ENCODE data around the gene APOL2. TPM values are rescaled to one million over a fixed set of nuclear protein-coding genes. Genes with fewer than 3 reads are reported as not detected.
"Not testable (repeated sequence)": the region's sequence is repeated elsewhere in the genome, so short reads cannot be mapped to it uniquely, and the experiment has no call there.

The APOL2 gene
- polyA plus RNA-seq, 1 donor (not counting 4 experiments of a cell fraction or from before 2014, with no cell fraction given): 8.9 TPM

- H3K79me2 ChIP-seq (ENCODE audit: control insufficient read depth, insufficient read depth, low read length): no peaks in the 10 kb centered on the region
- TF ChIP-seq, protein P1, sequence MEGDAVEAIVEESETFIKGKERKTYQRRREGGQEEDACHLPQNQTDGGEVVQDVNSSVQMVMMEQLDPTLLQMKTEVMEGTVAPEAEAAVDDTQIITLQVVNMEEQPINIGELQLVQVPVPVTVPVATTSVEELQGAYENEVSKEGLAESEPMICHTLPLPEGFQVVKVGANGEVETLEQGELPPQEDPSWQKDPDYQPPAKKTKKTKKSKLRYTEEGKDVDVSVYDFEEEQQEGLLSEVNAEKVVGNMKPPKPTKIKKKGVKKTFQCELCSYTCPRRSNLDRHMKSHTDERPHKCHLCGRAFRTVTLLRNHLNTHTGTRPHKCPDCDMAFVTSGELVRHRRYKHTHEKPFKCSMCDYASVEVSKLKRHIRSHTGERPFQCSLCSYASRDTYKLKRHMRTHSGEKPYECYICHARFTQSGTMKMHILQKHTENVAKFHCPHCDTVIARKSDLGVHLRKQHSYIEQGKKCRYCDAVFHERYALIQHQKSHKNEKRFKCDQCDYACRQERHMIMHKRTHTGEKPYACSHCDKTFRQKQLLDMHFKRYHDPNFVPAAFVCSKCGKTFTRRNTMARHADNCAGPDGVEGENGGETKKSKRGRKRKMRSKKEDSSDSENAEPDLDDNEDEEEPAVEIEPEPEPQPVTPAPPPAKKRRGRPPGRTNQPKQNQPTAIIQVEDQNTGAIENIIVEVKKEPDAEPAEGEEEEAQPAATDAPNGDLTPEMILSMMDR (optimal IDR thresholded peaks at IDR 0.05 in 1 of 3, IDR thresholded peaks at IDR 0.05 in 1 of 3, conservative IDR thresholded peaks at IDR 0.05 in 1 of 3; ENCODE audit: extremely low read depth in 1 of 3, insufficient read depth in 2 of 3, low read length in 3 of 3): no peak
- no peak for TF ChIP-seq EZH2 (IDR thresholded peaks at IDR 0.05; ENCODE audit: low read length)
- H2AFZ ChIP-seq (ENCODE audit: control insufficient read depth, low read length): no peak overlapping the region
- H3K4me3 ChIP-seq (ENCODE audit: control insufficient read depth in 2 of 3, extremely low read depth in 1 of 3, insufficient read depth in 2 of 3, low read depth in 1 of 3, low read length in 3 of 3): no peak overlapping the region
- H3K4me2 ChIP-seq (ENCODE audit: control insufficient read depth, extremely low read depth, insufficient read depth, low read depth, low read length): no peak overlapping the region
- no peaks in the 10 kb centered on the region for H3K4me1 ChIP-seq (ENCODE audit: control insufficient read depth, extremely low read depth, insufficient read depth, low read length)
- no peak overlapping the region for H3K9ac ChIP-seq (ENCODE audit: control insufficient read depth, extremely low read depth, insufficient read depth, low read length)
- no peaks in the 10 kb centered on the region for H3K27me3 ChIP-seq (ENCODE audit: control insufficient read depth, extremely low read depth, insufficient read depth, low read length)
- dilution Hi-C loops (cut with MboI; ENCODE audit: extremely low pct_ligation_motif_present, low sequenced_read_pairs): no loop called here
- H4K20me1 ChIP-seq (ENCODE audit: control insufficient read depth, extremely low read depth, insufficient read depth, low read length): no peaks in the 10 kb centered on the region
- no peak overlapping the region for H3K27ac ChIP-seq (ENCODE audit: control insufficient read depth, insufficient read depth, low read length)
- no peak for DNase-seq (ENCODE audit: low read depth, low spot score)
- no peaks in the 10 kb centered on the region for H3K36me3 ChIP-seq (ENCODE audit: control insufficient read depth in 2 of 2, extremely low read depth in 1 of 2, insufficient read depth in 2 of 2, low read length in 2 of 2)
- no peak for FAIRE-seq
- H3K9me1 ChIP-seq (ENCODE audit: control insufficient read depth, extremely low read depth, insufficient read depth, low read length): no peaks in the 10 kb centered on the region
- H3K9me3 ChIP-seq (ENCODE audit: control insufficient read depth, low read depth, low read length): no peaks in the 10 kb centered on the region
Measured at GRCh38 chr22:36256478-36256877, 17.2 kb upstream of the APOL2 start.

DNA sequence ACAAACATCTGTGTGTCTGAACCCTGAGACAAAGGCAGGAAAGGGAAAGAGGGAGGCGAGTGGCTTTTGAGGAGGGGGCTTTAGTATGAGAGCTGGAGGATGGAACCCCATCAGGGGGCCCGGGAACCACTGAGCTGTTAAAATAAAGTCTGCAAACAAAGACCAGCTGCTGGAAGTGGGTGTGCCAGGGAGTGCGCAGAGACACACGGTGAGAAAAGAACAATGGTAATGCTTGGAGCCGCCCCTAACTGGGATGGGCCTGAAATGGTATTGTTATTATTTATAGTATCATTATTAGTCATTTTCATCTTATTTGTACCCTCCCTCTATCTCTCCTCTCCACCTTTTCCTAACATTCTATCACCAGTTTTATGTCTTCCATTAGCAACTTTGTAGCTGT, 16.2 kb upstream of the APOL2 start:
- H3K4me1 ChIP-seq (ENCODE audit: control insufficient read depth, extremely low read depth, insufficient read depth, low read length); H3K4me2 ChIP-seq (ENCODE audit: control insufficient read depth, extremely low read depth, insufficient read depth, low read depth, low read length); H3K9ac ChIP-seq (ENCODE audit: control insufficient read depth, extremely low read depth, insufficient read depth, low read length); H3K36me3 ChIP-seq (ENCODE audit: control insufficient read depth in 2 of 2, extremely low read depth in 1 of 2, insufficient read depth in 2 of 2, low read length in 2 of 2); DNase-seq (ENCODE audit: low read depth, low spot score); H3K79me2 ChIP-seq (ENCODE audit: control insufficient read depth, insufficient read depth, low read length); H2AFZ ChIP-seq (ENCODE audit: control insufficient read depth, low read length); dilution Hi-C loops (cut with MboI; ENCODE audit: extremely low pct_ligation_motif_present, low sequenced_read_pairs); H3K27ac ChIP-seq (ENCODE audit: control insufficient read depth, insufficient read depth, low read length); H3K9me1 ChIP-seq (ENCODE audit: control insufficient read depth, extremely low read depth, insufficient read depth, low read length); H3K4me3 ChIP-seq (ENCODE audit: control insufficient read depth in 2 of 3, extremely low read depth in 1 of 3, insufficient read depth in 2 of 3, low read depth in 1 of 3, low read length in 3 of 3); FAIRE-seq; H3K27me3 ChIP-seq (ENCODE audit: control insufficient read depth, extremely low read depth, insufficient read depth, low read length); H3K9me3 ChIP-seq (ENCODE audit: control insufficient read depth, low read depth, low read length); H4K20me1 ChIP-seq (ENCODE audit: control insufficient read depth, extremely low read depth, insufficient read depth, low read length): not testable (repeated sequence)

Measured in keratinocyte (primary cell).